Endometrium (tissue), 2 donors: ENCODE measurements around the gene BCL2A1.
"Not testable (repeated sequence)": the region's sequence is repeated elsewhere in the genome, so short reads cannot be mapped to it uniquely, and the experiment has no call there.

Experiments
- FAIRE-seq: peaks from 2 replicates; lab custom pipeline; 2012; peaks lifted over from hg19 to GRCh38; lab: Jason Lieb, UNC
- donor health status: control.
- donor health status: control.

The BCL2A1 gene

DNA sequence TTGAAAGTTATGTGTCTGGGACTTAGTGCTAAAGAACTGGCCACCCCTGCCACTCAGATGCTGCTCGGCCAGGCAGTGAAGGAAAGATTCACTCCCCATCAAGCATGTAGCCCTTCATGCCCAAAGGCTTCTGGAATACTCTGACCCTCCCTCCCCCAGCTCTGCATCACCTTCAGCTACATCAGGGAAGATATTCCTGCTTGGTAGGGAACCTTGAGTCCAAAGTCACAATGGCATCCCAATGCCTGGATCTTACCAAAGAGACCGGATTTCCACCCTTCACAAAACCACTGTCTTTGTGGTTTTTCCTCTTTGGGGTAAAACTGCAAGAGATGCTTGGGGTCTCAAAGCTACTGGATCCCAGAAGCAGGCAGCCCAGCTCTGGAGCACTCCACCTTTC, 18.2 kb upstream of the BCL2A1 start:
- FAIRE-seq = no peak

DNA sequence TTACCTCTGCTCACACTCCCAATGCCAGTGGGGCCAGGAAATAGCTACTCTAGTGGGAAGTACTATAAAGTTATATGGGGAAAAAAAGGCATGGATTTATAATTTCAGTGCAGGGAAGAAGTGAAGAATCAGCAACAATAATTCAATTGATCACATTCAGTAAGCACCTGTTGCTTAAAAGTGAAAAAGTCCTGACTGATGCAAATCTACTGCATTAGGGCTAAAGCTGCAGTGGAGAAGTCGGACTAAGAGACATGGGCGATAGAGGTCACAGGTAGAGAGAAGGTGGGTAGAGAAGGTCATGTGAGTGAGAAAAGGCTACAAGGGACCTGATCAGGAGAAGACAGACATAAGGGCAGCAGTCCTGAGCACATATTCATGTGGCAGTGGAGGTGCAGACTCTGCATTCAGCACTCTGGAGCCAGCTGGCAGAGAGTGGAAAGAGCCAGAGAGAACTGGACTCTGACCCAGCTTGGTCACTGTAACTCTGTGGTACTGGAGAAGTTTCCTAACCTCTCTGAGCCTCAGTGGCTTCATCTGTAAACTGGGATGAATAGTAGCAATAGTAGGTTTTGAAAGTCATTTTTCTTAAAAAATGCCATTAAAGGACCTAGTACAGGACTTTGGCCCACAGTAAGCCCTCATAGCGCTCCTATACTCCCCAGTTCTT, 17.6 kb upstream of the BCL2A1 start:
- FAIRE-seq = no peak

DNA sequence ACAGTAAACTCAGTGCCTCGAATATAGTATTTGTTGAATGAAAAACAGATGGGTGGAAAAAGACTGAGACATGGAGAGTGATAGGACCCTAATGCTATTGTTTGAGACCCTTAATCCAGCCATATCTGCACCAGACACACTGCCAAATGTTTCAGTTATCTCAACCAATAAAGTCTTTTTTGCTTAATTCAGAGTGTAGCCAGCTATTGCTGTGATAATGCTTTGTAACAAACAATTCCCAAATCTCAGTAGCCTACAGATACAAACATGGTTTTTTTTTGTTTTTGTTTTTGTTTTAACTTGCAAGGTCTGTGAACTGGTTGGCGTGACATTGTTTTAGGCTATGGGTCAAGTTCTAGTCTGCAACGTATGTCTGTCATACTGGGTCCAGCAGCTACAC, 17.0 kb upstream of the BCL2A1 start:
- FAIRE-seq = no peak

- no peak for FAIRE-seq
Measured at GRCh38 chr15:79987569-79987955, 16.6 kb upstream of the BCL2A1 start.

DNA sequence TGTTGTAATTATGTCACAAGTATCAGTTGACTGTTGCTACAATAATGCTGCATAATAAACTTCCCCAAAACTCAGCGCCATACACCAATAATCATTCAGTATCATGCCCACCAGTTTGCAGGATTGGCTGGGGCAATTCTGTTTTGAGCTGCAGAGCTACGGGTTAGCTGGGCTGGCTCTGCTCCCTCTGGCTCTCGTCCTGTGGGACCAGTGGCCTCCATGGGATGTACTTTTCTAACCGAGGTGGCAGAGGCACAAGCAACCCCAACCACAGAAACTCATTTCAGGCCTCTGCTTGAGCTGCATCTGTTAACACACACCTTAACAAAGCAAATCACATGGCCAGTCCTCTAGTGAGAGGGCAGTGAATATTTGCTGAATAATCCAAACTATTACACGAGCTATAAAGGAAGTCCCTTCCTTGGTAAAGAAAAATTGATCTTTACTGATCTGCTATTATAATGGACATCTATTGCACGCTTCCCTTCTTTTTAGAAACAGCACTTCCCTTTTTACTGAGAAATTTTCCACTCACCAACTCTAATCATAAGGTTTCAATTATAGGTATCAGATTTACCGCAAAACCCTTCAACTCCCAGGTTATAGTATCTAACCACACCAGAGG, 10.9 kb upstream of the BCL2A1 start:
- FAIRE-seq = no peak

- no peak for FAIRE-seq
Measured at GRCh38 chr15:79978655-79979514, 7.9 kb upstream of the BCL2A1 start.

GRCh38 chr15:79978260-79978654, 7.3 kb upstream of the BCL2A1 start:
- FAIRE-seq = no peak

- no peak for FAIRE-seq
Measured at GRCh38 chr15:79977431-79978054, 6.5 kb upstream of the BCL2A1 start.

- FAIRE-seq = no peak
Measured at GRCh38 chr15:79973456-79974195, 2.6 kb upstream of the BCL2A1 start.

DNA sequence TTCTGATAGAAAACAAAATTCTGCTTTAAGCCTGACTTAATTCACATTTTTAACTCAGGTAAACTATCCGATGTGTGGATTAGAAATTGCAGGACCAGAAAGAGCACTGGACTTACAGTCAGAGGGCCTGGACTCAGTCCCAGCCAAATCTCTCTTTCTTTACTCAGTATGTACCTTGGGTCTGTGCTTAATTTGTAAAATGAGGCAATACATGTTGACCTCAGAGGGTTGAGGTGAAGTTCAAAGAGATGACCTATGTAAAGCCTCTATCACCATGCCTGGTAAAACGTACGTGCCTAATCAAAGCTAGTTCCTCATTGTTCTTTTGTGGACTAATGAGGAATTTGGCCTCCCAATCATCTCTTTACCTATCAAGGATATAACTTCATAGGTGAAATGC, 1.9 kb upstream of the BCL2A1 start:
- no peak for FAIRE-seq

- FAIRE-seq = no peak
Measured at GRCh38 chr15:79970181-79970580, 815 bp downstream of the BCL2A1 start.

- FAIRE-seq = no peak
Measured at GRCh38 chr15:79969146-79969545, 1.9 kb downstream of the BCL2A1 start.

- no peak for FAIRE-seq
Measured at GRCh38 chr15:79967298-79968182, 3.5 kb downstream of the BCL2A1 start.

DNA sequence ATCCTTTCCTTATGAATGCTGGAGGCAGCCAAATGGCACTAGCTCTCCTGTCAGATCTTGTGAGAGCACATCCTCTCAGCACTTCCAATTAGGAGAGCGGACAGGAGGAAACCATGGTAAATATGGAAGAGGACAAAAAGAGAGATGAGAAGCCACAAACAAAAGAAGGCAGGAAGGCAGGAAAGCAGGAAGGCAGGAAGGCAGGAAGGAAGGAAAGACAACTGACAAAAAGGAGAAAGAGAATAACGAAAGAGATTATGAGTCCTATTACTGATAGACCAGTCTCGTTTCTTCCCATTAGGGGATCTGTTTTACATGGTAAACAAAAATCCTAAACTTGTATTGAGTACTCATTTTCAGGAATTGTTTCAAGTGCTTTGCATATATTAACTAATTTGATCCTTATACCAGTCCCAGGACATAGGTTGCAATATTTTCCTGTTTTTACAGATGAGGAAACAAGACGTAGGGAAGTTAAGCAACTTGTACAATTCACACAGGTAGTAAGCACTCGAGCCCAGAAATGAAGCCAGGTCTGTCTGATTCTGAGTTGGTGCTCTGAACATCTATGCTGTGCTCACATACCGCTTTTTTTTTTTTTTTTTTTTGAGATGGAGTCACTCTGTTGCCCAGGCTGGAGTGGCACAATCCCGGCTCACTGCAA, 4.2 kb downstream of the BCL2A1 start:
- FAIRE-seq = no peak

DNA sequence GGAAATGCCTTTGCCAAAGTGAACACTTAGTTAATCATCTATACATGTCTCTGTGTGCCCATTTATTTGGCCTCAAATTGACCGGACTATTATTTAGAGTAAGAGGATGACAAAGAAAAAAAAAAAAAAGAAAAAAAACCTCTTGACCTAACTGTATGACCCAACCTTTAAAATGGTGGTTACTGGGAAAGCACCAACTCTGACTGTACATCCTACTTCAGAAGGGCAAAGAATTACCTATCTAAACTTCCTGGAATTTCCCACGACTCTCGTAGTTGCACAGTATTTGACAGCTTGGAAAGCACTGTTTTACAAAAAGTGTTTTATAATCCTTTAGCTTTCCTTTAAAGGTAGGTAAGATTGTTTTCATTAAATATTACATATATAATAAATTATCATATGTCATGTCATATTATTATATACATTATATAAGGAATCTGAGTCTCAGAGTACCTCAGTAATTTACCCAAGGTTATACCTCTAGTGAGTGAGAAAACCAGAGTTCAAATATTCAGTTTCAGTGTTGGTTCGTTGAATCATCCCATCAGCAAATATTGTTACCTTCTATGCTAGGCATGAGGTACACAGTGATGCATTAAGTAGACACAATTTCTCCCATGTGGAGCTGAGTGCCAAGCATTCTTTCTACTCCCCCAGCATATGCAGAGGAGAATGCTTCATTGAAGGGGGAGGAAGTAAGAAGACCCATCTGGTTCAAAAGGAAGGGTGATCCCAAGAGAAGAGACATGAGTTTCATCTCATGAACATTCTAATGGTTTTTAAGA, 5.0 kb downstream of the BCL2A1 start:
- FAIRE-seq = no peak

GRCh38 chr15:79964232-79964805, 6.7 kb downstream of the BCL2A1 start:
- no peak for FAIRE-seq

GRCh38 chr15:79962921-79963320, 8.1 kb downstream of the BCL2A1 start:
- FAIRE-seq = not testable (repeated sequence)

- no peak for FAIRE-seq
Measured at GRCh38 chr15:79962178-79962577, 8.8 kb downstream of the BCL2A1 start.

DNA sequence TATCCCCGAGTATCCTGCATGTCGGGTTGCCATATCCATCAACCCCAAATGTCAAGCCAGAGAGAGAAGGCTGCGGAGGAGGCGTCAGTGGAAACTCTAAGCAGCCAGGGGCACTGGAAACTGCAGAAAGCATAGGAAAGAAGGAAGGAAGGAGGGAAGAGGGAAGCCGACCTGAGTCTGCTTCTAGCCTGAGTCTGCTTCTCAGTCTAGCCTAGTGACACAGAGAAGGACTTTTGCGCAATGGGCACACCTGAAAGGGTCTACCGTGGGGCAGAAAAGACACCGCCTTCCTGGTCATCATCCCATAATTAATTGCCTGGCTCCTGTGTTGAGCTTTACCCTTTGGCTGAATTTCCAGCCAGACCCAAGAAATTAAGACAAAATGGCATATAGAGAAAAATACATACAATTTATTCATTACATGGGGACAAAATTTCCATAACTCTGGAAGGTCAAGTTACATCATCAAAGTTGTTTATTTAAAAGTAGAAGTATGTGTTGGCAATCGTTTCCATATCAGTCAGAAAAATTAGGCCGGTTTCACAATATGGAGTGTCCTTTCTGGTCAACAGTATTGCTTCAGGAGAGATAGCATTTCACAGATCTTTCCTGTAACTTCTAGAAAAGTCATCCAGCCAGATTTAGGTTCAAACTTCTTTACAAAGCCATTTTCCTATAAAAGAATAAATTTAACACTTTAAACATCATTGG, 10.3 kb downstream of the BCL2A1 start:
- FAIRE-seq = no peak
